VCaP (cell line): ENCODE results near the gene CIAO1.
A peak's percentile ranks its signal among the peaks of the same experiment; 100 is the strongest.

Source experiments
- H3K27ac ChIP-seq: fragments of 450-650 bp; 2 replicates; pipeline ENCODE4 v1.5.1; 2017
- TF ChIP-seq, protein P1 (sequence below): fragments of 450-650 bp; conservative IDR thresholded peaks from 2 replicates; pipeline ENCODE4 v1.5.1; 2017; ENCODE audit warnings: mild to moderate bottlenecking, moderate library complexity

The CIAO1 gene

DNA sequence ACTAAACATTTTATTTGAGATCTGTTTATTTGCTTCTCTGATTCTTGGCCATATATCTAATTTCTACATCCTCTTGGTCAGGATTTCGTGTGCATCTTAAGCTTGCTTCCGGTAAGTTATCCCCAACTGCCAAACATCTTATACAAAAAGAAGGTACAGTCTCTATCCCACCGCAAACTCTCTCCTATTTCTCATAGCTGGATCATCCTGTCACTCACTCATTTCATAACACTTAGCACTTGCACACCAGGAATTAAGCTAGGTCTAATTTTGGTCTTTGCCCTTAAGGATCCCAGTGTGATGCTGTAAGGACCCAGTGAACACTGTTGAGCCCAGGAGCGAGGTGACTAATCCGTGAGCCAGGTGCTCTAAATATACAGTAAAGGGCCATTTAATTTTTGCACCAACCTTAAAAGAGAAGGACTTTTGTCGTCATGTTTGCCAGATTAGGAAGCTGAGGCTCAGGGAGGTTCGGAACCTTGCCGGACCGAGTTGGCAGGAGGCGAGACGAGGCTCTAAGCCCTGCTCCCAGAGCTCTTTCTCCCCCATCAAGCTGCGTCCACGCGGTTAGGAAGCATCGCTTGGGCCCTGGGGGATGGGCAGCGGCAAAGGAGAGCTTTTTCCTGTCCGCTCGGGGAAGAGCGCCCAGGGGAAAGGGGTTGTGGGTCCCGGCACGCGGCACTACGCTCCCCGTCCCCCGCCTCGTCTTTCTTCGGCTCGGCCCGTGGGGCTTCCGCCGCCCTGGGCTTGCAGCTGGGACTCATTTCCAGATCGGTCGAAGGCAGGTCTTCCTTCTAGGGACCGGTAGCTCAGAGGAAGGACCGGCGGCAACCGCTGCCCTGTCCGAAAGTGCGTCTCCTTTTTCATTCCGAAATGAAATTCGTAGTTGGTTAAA is 55.0 kb downstream of the CIAO1 start:
- peak overlapping the region; percentile 78 for H3K27ac ChIP-seq
- TF ChIP-seq, protein P1, sequence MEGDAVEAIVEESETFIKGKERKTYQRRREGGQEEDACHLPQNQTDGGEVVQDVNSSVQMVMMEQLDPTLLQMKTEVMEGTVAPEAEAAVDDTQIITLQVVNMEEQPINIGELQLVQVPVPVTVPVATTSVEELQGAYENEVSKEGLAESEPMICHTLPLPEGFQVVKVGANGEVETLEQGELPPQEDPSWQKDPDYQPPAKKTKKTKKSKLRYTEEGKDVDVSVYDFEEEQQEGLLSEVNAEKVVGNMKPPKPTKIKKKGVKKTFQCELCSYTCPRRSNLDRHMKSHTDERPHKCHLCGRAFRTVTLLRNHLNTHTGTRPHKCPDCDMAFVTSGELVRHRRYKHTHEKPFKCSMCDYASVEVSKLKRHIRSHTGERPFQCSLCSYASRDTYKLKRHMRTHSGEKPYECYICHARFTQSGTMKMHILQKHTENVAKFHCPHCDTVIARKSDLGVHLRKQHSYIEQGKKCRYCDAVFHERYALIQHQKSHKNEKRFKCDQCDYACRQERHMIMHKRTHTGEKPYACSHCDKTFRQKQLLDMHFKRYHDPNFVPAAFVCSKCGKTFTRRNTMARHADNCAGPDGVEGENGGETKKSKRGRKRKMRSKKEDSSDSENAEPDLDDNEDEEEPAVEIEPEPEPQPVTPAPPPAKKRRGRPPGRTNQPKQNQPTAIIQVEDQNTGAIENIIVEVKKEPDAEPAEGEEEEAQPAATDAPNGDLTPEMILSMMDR, result no peak
